HG03571 (cell line): ENCODE results near the gene TSC22D2.
"Not testable (repeated sequence)": the region's sequence is repeated elsewhere in the genome, so short reads cannot be mapped to it uniquely, and the experiment has no call there.

Experiments used
- ATAC-seq: cut with Tn5 transposase; IDR thresholded peaks from one replicate; pipeline ENCODE4 v1.9.1; 2021; ENCODE audit not compliant: unreplicated experiment

Gene TSC22D2

GRCh38 chr3:150446470-150446977 is 38.4 kb downstream of the TSC22D2 start:
- ATAC-seq: no peak

- ATAC-seq: no peak
These were observed 39.0 kb downstream of the TSC22D2 start for GRCh38 chr3:150447084-150447483.

- ATAC-seq: no peak
These were observed 39.8 kb downstream of the TSC22D2 start for GRCh38 chr3:150447631-150448465.

GRCh38 chr3:150449169-150449721 is 41.1 kb downstream of the TSC22D2 start:
- no peak for ATAC-seq

- ATAC-seq: no peak
These were observed 42.8 kb downstream of the TSC22D2 start for GRCh38 chr3:150450916-150451315.

GRCh38 chr3:150451329-150452048 is 43.4 kb downstream of the TSC22D2 start:
- ATAC-seq: no peak

- ATAC-seq: no peak
These were observed 45.3 kb downstream of the TSC22D2 start for GRCh38 chr3:150453353-150453752.

- ATAC-seq: no peak
These were observed 46.0 kb downstream of the TSC22D2 start for GRCh38 chr3:150454085-150454484.

- ATAC-seq: no peak
These were observed 46.5 kb downstream of the TSC22D2 start for GRCh38 chr3:150454622-150455021.

- ATAC-seq: no peak
These were observed 47.2 kb downstream of the TSC22D2 start for GRCh38 chr3:150455341-150455740.

- no peak for ATAC-seq
These were observed 49.9 kb downstream of the TSC22D2 start for GRCh38 chr3:150458001-150458400.

GRCh38 chr3:150460484-150460883 is 52.4 kb downstream of the TSC22D2 start:
- no peak for ATAC-seq

GRCh38 chr3:150461399-150461798 is 53.3 kb downstream of the TSC22D2 start:
- ATAC-seq: no peak

- no peak for ATAC-seq
These were observed 54.0 kb downstream of the TSC22D2 start for GRCh38 chr3:150462108-150462507.

- ATAC-seq: no peak
These were observed 56.6 kb downstream of the TSC22D2 start for GRCh38 chr3:150464684-150465083.

GRCh38 chr3:150467381-150467780 is 59.3 kb downstream of the TSC22D2 start:
- no peak for ATAC-seq

GRCh38 chr3:150469031-150469930 is 61.2 kb downstream of the TSC22D2 start:
- ATAC-seq: no peak

GRCh38 chr3:150469931-150470740 is 62.0 kb downstream of the TSC22D2 start:
- ATAC-seq: no peak

- ATAC-seq: no peak
These were observed 64.3 kb downstream of the TSC22D2 start for GRCh38 chr3:150472421-150472820.

- ATAC-seq: not testable (repeated sequence)
These were observed 65.1 kb downstream of the TSC22D2 start for GRCh38 chr3:150473161-150473560.
